Measurements from ENCODE around the gene CMTM7.

- no peak for TF ChIP-seq ZBTB33 (IDR thresholded peaks at IDR 0.05; ENCODE audit: borderline replicate concordance, low read depth)
- no peak for TF ChIP-seq USF2 (IDR thresholded peaks at IDR 0.05; ENCODE audit: borderline replicate concordance, low read depth, low read length)
- TF ChIP-seq CTCF (IDR thresholded peaks at IDR 0.05) = no peak
- TF ChIP-seq GATA2 (CRISPR knock-in tag; IDR thresholded peaks at IDR 0.05) = no peak
- TF ChIP-seq RFX5 (IDR thresholded peaks at IDR 0.05; ENCODE audit: low read length) = no peak
- TF ChIP-seq MXI1 (IDR thresholded peaks at IDR 0.05; ENCODE audit: low read depth, low read length) = no peak
- TF ChIP-seq SMC3 (IDR thresholded peaks at IDR 0.05; ENCODE audit: low read depth, low read length) = no peak
- no peak for TF ChIP-seq TAF1 (IDR thresholded peaks at IDR 0.05; ENCODE audit: borderline replicate concordance, low read depth, low read length)
Measured at GRCh38 chr3:32501783-32502117, 110.1 kb downstream of the CMTM7 start.

Measured in SK-N-SH (cell line).